Measurements from ENCODE around the gene EPHB1. TPM values are rescaled to one million over a fixed set of nuclear protein-coding genes. Genes with fewer than 3 reads are reported as not detected.
A peak's percentile ranks its signal among the peaks of the same experiment; 100 is the strongest.

The EPHB1 gene
- total RNA-seq, 1 experiment from 2014 or later: 2.8 TPM

GRCh38 chr3:134810052-134810435 is 15.0 kb downstream of the EPHB1 start:
- H2BK5ac ChIP-seq (ENCODE audit: insufficient read length, low read length): no peak overlapping the region
- peaks cover 35 to 43% of the 10 kb centered on the region in 2 experiments for H3K4me1 Mint-ChIP-seq
- no peak overlapping the region for H2AK5ac ChIP-seq (ENCODE audit: insufficient read length, low read length)
- H3K23ac ChIP-seq (ENCODE audit: insufficient read length, low read depth, low read length): no peak overlapping the region
- TF ChIP-seq CTCF (conservative IDR thresholded peaks at IDR 0.05): no peak
- peak overlapping the region; percentile 42 for H3K4me2 ChIP-seq (ENCODE audit: insufficient read depth, insufficient read length, low read length)
- no peak overlapping the region for H3K14ac ChIP-seq (ENCODE audit: insufficient read depth, low read length)
- no peaks in the 10 kb centered on the region for H3K23me2 ChIP-seq (ENCODE audit: insufficient read length, low read depth, low read length, poor library complexity, severe bottlenecking)
- DNase-seq: peak; percentile 43
- H4K5ac ChIP-seq (ENCODE audit: insufficient read length, low read depth, low read length): no peak overlapping the region
- peak overlapping the region; percentile 43 for H3K18ac ChIP-seq (ENCODE audit: insufficient read length, low read depth, low read length)
- no peaks in the 10 kb centered on the region for H3K79me1 ChIP-seq (ENCODE audit: insufficient read depth, low read depth, low read length, poor library complexity, severe bottlenecking)
- H3T11ph ChIP-seq (ENCODE audit: low read length): no peak overlapping the region
- H2BK120ac ChIP-seq (ENCODE audit: low read depth, low read length, poor library complexity, severe bottlenecking): no peak overlapping the region
- H3K9ac ChIP-seq (ENCODE audit: extremely low read depth, insufficient read length, low read length): no peak overlapping the region
- no peaks in the 10 kb centered on the region; the same call in 1 of the 2 replicates for H3K27me3 ChIP-seq (ENCODE audit: insufficient read depth, low read length)
- peaks cover 19% of the 10 kb centered on the region for H3K4me1 ChIP-seq (ENCODE audit: insufficient read depth, low read length)
- no peaks in the 10 kb centered on the region for H3K79me2 ChIP-seq (ENCODE audit: insufficient read depth, low read length)
- no peak overlapping the region; a peak in 1 of 5 replicates for H3K4me3 Mint-ChIP-seq
- H4K8ac ChIP-seq (replicated peaks; ENCODE audit: insufficient read length, low read depth, low read length): no peak overlapping the region
- H3K27me3 Mint-ChIP-seq (ENCODE audit: low read depth): peaks cover 4% of the 10 kb centered on the region
- no peaks in the 10 kb centered on the region for H4K20me1 ChIP-seq (ENCODE audit: control insufficient read depth, insufficient read depth, insufficient read length)
- no peak overlapping the region for H3K56ac ChIP-seq (ENCODE audit: insufficient read length, low read depth, low read length)
- peak overlapping the region; percentile 50 for H3K27ac ChIP-seq (ENCODE audit: insufficient read length, low read depth, low read length)
- H3K9me3 ChIP-seq (ENCODE audit: control insufficient read depth, low read depth, low read length): no peaks in the 10 kb centered on the region
- no peaks in the 10 kb centered on the region for H3K9me3 Mint-ChIP-seq
- H2BK20ac ChIP-seq (ENCODE audit: low read depth, low read length, poor library complexity, severe bottlenecking): no peak overlapping the region
- WGBS (ENCODE audit: extremely low coverage, insufficient read length, low lambda C conversion rate): no CpG with 5 or more reads among the region's 2 CpGs
- H2BK15ac ChIP-seq (ENCODE audit: low read depth, low read length): no peak overlapping the region
- no peaks in the 10 kb centered on the region for H3K36me3 Mint-ChIP-seq (ENCODE audit: insufficient read depth in 1 of 3, low read depth in 3 of 3)
- H4K91ac ChIP-seq (ENCODE audit: insufficient read length, low read depth, low read length): no peak overlapping the region
- peak overlapping the region in 1 of 3 experiments; percentile 9; a peak in 2 of 7 replicates for H3K27ac Mint-ChIP-seq
- no peak overlapping the region for H2BK12ac ChIP-seq (ENCODE audit: insufficient read length, low read depth, low read length)
- H2AFZ ChIP-seq (ENCODE audit: low read length): no peak overlapping the region
- no peak overlapping the region for H3K4ac ChIP-seq (ENCODE audit: low read depth, low read length)

Measured in H9 (cell line).